GM12891 (cell line): Measurements from ENCODE around the gene SLC44A5.

Experiments
- PAX5 ChIP-seq: IDR thresholded peaks from 2 replicates; pipeline ENCODE4 v1.6.1; 2011; ENCODE audit warnings: low read length, moderate library complexity, mild to moderate bottlenecking; ENCODE audit not compliant: insufficient read depth, severe bottlenecking
- SPI1 ChIP-seq: IDR thresholded peaks from 2 replicates; pipeline ENCODE4 v1.6.1; 2011; ENCODE audit warnings: low read depth, low read length, control low read depth
- TAF1 ChIP-seq: IDR thresholded peaks from 2 replicates; pipeline ENCODE4 v1.6.1; 2011; ENCODE audit warnings: low read depth, low read length, control low read depth

DNA sequence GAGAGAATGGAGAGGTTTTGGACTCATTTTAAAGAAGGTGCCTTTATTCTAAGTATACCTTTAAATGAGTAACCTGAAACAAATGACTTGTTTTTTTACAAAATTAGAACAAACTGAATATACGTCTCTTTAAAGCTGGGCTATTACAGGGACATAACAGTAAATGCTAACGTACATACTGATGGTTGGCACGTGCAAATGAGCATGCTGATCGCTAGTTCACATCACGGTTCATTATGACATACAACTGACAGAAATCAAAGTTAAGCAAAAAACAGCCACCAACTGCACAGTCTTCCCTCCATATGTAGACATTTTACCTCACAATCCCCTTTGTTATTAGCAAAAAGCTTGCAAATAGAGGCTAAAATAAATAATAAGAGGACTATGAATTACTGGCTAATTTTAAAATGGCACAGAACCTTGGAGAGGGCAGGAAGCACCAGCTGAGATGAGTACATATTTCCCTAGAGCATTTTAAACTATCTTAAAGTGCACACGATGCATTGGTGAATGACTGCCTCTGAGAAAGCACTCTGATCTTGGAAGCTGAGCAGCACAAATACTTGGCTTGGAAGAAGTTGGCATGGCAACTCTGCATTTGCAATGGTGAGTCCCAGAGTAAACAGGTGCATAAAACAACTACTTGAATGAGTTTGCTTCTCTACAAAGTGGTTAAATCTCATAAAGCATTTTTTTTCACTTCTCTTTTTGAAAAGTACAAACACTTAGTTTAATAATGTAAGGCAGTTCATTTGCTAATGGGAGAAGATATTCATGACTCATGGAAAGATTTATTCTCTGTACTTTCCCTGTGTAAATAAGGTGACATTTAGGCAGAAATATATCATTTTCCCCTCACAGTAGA is 272.1 kb downstream of the SLC44A5 start:
- TF ChIP-seq SPI1 (peak; percentile 90), TAF1 (no peak), PAX5 (no peak)
